Esophagus mucosa (tissue), 1 donor: ENCODE data around the gene BBS12. TPM values are rescaled to one million over a fixed set of nuclear protein-coding genes. Genes with fewer than 3 reads are reported as not detected.

Experiments used
- ATAC-seq: fragments of 200-7000 bp; cut with Tn5 transposase; one replicate; pipeline ENCODE4 v1.9.1; 2020
- total RNA-seq: library from RNA; stranded (reverse); gene quantifications from one replicate; pipeline ENCODE4 v1.2.4, GENCODE V29; 2023
- donor health status: DM: yes; HTN: yes; CAD: no.

Gene BBS12
- total RNA-seq, result 1.00 TPM

GRCh38 chr4:122732329-122733026 is at the start of gene BBS12:
Gene BBS12 (plus strand): TSS chr4:122732704. CDS start chr4:122741893, 9,189 bp downstream.
- peak; percentile 100 for ATAC-seq

DNA sequence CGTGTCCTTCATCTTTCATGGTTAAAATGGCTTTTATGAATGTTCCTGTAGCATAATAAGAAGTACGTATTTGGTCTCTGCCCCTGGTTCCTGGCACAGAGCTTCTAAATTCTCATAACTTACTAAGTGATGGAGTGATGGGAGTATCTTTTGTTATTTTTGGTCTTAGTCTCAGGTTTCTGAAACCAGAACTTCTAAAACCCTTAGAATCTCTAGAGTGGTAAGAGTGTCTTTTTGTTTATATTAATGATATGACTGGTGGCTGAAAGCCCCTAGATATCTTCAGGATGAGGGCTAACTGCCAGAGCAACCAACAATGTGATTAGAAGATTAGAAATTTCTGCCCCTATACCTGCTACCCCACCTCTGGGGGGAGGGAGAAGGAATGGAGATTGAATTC is 45.8 kb upstream of the BBS12 start:
- no peak for ATAC-seq

DNA sequence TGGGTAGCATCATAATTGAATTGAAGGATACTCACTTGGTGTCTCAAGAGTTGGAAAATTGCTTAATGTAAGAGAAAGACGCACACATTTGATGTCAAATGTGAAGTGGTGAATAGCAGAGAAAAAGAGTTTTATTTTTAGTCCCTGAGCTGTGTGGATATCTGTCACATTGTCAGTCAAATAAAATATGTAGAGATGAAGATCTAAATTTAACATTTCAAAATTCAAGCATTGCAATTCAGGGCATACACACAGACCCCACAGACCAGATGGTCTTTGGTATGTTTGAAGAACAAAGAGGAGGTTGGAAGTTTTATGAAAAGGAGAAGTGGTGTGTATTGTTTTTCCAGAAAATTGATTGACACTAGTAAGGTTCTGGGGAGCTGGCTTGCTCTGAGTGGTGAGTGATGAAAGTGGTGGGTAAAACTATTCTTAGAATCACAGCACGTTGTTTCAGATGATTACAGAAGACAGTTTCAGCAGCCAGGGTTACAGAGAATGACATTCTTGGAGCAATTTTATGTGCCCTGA is 44.9 kb upstream of the BBS12 start:
- no peak for ATAC-seq

GRCh38 chr4:122688529-122689140 is 43.9 kb upstream of the BBS12 start:
- ATAC-seq, result no peak

- ATAC-seq, result no peak
Measured at GRCh38 chr4:122689972-122690371, 42.5 kb upstream of the BBS12 start.

DNA sequence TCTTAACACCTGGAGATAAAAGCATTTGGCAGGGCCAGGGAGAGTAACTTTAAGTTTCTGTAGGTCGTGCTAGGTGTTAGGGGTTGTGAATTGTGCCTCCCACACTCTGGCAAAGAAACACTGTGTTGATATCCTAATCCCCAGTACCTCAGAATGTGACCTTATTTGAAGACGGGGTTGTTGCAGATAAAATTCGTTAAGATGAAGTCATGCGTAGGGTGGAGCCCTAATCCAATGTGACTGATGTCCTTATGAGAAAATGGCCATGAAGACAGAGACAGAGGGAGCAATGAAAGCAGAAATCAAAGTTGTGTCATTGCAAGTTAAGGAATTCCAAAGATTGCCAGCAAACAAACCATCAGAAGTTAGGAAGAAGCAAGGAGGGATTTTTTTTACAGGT is 40.5 kb upstream of the BBS12 start:
- no peak for ATAC-seq

- ATAC-seq, result no peak
Measured at GRCh38 chr4:122692641-122693520, 39.6 kb upstream of the BBS12 start.

DNA sequence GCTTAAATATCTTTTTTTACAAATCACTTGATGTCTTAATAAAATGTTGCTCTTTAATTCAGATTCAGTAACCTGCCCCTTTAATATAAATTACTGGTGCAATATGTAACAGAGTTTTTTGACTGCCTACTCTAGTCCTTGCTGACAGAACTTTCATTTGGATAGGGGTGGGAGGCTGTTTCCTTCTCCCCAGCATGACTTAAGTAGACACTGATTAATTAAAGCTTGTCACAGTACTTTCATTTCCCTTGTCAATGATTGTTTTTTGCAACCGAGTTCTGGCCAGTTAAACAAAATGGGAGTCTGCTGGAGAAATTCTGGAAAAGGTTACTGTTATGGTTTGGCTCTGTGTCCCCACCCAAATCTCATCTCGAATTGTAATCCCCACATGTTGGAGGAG is 37.3 kb upstream of the BBS12 start:
- ATAC-seq, result no peak

DNA sequence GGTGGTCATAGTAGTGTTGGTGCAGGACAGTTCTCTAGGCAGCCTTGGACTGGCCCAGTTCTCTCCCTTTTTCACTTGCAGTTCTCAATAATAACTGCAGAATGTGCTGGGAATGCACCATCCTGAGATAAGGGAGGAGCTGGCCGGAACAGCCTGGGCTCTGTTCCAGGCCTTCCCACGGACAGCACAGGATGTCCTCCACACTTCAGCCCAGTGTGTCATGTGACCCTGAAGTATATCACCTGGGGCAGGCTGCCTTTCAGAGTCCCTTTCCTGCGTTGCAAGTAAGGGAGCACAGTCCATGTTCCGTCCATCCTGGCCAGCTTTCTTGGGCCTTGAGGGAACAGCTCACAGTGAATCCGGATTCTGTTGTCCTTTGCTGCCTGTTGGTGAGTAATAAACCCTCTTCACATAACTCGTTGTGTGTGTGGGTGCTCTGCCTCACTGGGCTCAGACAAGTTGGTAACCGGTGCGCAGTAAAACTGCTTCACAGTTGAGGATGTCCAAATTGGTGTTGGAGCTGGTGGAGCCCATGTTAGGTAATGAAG is 32.3 kb upstream of the BBS12 start:
- peak; percentile 25 for ATAC-seq

- ATAC-seq, result no peak
Measured at GRCh38 chr4:122701061-122701460, 31.4 kb upstream of the BBS12 start.

GRCh38 chr4:122701965-122702364 is 30.5 kb upstream of the BBS12 start:
- ATAC-seq, result no peak

GRCh38 chr4:122702939-122703338 is 29.6 kb upstream of the BBS12 start:
- no peak for ATAC-seq

GRCh38 chr4:122703868-122704267 is 28.6 kb upstream of the BBS12 start:
- no peak for ATAC-seq

- no peak for ATAC-seq
Measured at GRCh38 chr4:122705009-122705408, 27.5 kb upstream of the BBS12 start.

GRCh38 chr4:122705547-122706117 is 26.9 kb upstream of the BBS12 start:
- no peak for ATAC-seq

DNA sequence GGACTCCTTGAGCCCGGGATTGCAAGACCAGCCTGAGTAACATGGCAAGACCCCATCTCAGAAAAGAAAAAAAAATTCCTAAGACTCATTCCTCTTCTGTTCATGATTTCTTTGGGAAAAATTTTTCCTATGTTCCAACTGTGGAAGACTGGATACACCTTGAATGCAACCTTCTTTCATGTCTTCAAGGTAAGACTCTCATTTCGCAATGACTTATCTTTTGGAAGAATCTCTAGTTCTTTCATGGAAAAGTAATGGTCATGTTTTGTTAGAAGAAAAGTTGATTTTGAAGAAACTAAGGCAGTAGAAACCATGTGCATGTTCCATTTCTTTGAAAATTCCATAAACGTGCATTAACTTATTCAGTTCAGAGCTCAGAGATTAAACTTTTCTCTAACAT is 26.0 kb upstream of the BBS12 start:
- no peak for ATAC-seq

GRCh38 chr4:122707497-122707896 is 25.0 kb upstream of the BBS12 start:
- no peak for ATAC-seq

DNA sequence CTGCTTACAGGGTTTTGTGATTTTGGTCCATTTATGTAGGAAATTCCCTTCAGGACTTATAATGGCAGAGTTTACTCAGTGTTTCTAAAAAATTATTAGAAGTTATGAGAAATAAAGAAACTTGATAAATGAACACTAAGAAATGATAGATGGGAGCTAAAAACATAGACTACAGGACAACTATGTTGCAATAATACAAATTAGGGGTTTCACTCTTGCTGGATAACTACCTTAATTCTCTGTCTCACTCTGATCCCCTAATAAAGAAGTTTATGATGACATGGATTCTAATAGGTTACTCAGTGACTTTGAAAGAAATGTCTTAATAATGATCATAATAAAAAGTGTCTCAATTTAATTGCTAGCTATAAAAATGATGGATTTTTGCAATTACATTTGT is 23.3 kb upstream of the BBS12 start:
- no peak for ATAC-seq

DNA sequence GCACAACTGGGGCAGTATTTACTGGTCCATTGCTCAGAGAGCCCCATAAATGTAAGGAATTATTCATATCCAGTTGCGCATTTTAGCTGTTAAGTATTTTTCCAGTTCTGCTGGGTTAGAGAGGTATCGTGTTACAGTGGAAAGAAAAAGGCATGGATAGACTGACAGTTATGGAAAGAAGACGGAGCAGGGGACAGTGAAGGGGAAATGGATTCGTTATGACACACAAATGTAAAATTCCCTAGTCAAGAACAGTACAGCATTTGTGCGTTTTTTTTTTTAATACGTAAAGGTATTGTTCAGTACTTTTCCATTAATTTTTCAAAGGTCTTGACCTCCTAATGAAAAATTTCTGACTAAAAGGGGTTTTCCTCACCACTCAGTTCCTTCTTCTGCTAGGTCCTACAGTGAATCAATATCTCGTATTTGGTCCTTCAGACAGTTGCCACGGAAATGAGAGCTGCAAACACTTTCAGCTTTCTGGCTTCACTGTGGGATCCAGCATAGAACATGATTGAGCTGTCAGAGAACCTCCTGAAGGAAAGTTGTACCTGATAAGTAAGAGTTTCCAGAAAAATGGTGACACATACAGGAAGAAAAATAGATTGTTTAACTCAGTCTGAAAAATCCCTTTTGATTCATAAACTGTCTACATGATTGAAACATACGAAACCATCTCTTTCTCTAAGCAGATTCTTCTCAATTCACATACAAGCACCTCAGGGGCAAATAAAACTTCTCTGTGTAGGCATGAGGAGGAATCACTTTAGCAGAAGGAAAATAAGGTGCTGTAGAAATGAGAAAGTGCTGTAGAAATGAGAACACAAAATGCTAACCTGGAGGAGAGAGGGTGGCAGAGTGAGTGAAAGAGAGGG is 21.8 kb upstream of the BBS12 start:
- no peak for ATAC-seq

GRCh38 chr4:122711919-122712318 is 20.6 kb upstream of the BBS12 start:
- no peak for ATAC-seq

DNA sequence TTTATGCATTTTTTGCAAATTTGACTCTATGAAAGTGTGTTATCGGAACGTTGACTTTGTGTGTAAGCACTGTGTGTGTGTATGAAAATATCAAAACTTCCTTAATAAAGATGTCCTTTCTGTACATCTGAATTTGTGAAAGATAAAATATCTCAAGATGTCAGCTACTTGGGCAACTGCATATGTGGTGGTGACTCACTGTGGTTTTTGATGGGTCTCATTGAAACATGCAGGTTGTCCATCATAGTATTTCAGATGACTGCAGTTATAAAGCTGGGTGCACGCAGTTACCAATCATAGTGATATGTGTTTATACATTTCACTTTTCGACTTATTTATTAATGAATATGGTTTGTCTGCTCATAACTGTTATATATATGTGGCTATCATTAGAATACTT is 19.7 kb upstream of the BBS12 start:
- ATAC-seq, result no peak

DNA sequence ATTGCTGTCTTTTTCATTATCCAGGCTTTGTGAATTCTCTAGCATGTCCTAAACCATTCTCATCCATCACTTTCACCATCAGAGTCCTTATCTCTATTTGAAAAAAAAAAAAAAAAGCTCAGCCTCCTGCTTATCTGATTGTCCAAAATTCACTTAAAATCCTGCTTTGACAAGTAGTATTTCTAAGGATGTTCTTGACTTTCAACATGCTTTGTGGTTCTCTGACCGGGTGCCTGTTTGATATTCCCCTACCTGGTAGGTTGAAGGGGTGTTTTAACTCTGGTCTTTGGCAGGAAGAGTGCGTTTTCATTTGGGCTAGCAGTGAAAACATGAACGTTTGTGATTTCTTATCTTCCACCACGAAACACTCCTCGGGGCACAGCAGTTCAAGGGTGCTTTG is 17.3 kb upstream of the BBS12 start:
- ATAC-seq, result no peak
